ENCODE measurements around the gene CACNA2D1.

Gene CACNA2D1

GRCh38 chr7:82443547-82444219 is at the start of gene CACNA2D1:
Gene CACNA2D1 (minus strand): TSS chr7:82443777.
- H3K27ac ChIP-seq: peak within 1 kb of the TSS; percentile 64 to 92 (median 84)
- peak within 1 kb of the TSS; percentile 49 to 74 (median 54) for H3K4me3 ChIP-seq

- Histone ChIP-seq H3K27ac (no peak overlapping the region), H3K4me3 (no peak overlapping the region)
Measured at GRCh38 chr7:82481499-82482097, 38.0 kb upstream of the CACNA2D1 start.

GRCh38 chr7:82477733-82478515 is 34.3 kb upstream of the CACNA2D1 start:
- Histone ChIP-seq H3K27ac (no peak overlapping the region), H3K4me3 (no peak overlapping the region)

- no peak overlapping the region for H3K4me3 ChIP-seq
Measured at GRCh38 chr7:82472966-82473365, 29.4 kb upstream of the CACNA2D1 start.

GRCh38 chr7:82471351-82472020 is 27.9 kb upstream of the CACNA2D1 start:
- H3K27ac ChIP-seq: no peak overlapping the region

More at GRCh38 chr7:82472966-82473365, 29.4 kb upstream of the CACNA2D1 start:
- no peak overlapping the region for H3K27ac ChIP-seq

DNA sequence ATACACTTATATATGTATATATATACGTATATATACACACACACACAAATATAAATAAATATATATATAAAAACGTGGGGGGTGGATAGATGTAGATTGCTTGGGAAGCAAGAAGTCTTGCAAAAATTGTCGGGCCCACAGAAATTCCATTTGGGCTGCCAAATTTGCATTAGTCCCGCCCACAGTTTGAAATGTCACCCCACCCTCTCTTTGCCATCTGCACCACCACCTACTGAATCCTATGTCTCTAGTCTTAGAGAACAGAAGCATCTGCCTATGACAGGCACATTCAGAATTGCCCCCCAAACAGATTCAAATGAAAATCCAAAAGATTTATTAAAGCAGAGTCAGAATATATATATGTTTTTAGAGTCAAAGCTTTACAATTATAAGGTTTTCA is 25.6 kb upstream of the CACNA2D1 start:
- H3K27ac ChIP-seq: no peak overlapping the region

More at GRCh38 chr7:82471351-82472020, 27.9 kb upstream of the CACNA2D1 start:
- H3K4me3 ChIP-seq: no peak overlapping the region

DNA sequence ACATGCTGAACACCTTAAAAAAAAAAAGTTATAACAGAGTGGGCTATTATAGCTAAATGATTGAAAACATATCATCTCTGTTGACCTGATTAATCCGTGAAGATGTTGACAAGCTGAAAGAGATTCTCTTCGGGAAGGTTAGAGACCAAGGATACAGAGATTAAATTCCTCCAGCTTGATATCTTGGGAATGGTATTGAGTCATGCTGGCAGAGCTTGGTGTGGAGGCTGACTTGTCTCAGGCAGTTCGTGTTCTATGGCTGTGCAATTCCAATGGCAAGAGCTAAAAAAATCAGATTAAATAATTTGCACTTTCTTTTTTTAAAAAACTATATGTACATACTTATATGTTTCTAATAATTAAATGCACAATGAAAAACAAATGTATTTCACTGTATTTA is 24.9 kb upstream of the CACNA2D1 start:
- H3K4me3 ChIP-seq: no peak overlapping the region
- H3K27ac ChIP-seq: no peak overlapping the region

More for the DNA sequence above, 25.6 kb upstream of the CACNA2D1 start:
- H3K4me3 ChIP-seq: no peak overlapping the region

DNA sequence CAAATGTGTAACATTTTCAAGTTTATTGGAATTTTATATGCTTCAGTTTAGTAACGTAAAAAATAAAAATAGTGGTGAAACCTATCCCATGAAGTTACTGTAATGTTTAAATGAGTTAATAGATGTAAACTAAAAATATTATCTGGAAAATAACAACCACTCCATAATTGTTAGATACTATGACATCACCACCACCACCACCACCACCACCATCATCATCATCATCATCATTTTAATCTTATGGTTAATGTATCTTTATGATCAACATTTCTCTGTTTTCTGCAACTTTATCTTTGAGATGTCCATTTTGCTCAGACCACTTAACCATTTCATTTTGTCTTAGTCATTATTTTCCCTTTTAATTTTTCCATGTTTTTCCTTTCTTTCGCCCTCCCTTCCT is 23.4 kb upstream of the CACNA2D1 start:
- H3K4me3 ChIP-seq: no peak overlapping the region
- no peak overlapping the region for H3K27ac ChIP-seq

DNA sequence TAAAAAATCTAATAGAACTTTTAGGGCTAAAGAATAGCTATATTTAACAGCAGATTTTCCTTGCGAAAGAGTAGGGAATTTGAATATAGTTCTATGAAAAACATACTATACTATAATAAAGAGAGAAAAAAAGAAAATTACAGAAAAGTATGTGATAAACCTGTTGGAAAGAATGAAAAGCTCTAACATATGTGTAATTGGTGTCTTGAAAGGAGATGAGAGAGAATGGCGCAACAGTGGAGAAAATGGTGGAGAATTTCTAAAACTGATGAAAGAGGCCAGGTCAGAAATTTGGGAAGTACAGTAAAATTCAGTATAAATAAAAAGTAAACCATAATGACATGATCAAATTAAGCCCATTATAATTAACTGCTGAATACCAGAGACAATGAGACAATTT is 20.8 kb upstream of the CACNA2D1 start:
- no peak overlapping the region for H3K27ac ChIP-seq
- no peak overlapping the region for H3K4me3 ChIP-seq

GRCh38 chr7:82455295-82455694 is 11.7 kb upstream of the CACNA2D1 start:
- Histone ChIP-seq H3K27ac (no peak overlapping the region), H3K4me3 (no peak overlapping the region)

DNA sequence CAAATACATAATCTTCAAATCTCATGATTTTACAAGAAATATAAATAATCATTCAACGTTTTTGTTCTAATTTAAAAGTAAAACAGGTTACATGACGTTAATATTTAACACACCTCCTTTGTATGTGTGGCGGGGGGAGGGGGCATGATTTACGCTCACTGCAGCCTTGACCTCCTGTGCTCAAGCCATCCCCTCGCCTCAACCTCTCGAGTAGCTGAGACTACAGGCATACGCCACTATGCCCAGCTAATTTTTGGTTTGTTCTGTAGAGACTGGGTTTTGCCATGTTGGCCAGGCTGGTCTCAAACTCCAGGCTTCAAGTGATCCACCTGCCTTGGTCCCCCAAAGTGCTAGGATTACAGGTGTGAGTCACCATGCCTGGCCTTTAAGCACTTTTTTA is 7.2 kb upstream of the CACNA2D1 start:
- no peak overlapping the region for H3K4me3 ChIP-seq
- H3K27ac ChIP-seq: no peak overlapping the region

DNA sequence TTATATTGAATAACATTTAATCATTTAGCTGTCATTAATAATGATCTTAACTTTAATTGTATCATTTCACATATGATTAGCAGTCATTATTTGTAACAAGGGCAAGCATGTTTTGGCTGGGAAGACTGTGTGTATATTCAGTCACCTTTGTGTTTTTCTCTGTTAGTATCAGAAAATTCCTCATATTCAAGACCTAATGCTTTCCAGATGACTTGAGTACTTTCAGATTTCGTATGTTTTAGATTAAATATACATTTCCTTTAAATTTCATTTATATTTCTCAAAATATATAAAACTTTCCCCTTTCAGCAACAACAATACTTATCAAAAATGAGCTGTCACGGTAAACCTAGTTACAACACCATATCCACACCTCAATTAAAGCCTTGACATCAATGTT is 6.3 kb upstream of the CACNA2D1 start:
- Histone ChIP-seq H3K27ac (no peak overlapping the region), H3K4me3 (no peak overlapping the region)

DNA sequence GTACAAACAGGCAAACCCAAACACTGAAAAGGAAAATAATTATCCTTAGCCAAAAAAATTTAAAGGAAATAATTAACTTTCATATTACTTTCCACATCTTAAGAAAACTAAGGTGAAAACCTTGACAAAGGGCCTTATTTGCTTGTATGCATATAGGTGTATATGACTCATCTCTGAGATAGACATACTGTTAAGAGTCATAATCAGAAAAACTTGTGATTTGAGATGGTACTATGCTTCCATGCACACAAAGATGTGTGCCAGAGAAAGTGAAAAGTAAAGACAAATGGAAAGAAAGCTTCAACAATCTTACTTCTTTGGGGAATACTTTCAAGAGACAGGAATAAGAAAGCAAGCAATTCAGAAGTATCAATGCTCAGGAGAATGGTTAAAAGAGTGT is 3.3 kb upstream of the CACNA2D1 start:
- H3K4me3 ChIP-seq: no peak overlapping the region
- H3K27ac ChIP-seq: no peak overlapping the region

GRCh38 chr7:82445271-82445670 is 1.7 kb upstream of the CACNA2D1 start:
- Histone ChIP-seq H3K27ac (no peak overlapping the region), H3K4me3 (no peak overlapping the region)

- Histone ChIP-seq H3K4me3 (peak overlapping the region; percentile 49 to 74 (median 54)), H3K27ac (peak overlapping the region in 17 of 21 experiments; percentile 69 to 92 (median 84))
Measured at GRCh38 chr7:82444220-82444909, 788 bp upstream of the CACNA2D1 start.

- Histone ChIP-seq H3K27ac (peak overlapping the region; percentile 64 to 92 (median 84)), H3K4me3 (peak overlapping the region; percentile 49 to 74 (median 54))
Measured at GRCh38 chr7:82443036-82443546, 486 bp downstream of the CACNA2D1 start.

DNA sequence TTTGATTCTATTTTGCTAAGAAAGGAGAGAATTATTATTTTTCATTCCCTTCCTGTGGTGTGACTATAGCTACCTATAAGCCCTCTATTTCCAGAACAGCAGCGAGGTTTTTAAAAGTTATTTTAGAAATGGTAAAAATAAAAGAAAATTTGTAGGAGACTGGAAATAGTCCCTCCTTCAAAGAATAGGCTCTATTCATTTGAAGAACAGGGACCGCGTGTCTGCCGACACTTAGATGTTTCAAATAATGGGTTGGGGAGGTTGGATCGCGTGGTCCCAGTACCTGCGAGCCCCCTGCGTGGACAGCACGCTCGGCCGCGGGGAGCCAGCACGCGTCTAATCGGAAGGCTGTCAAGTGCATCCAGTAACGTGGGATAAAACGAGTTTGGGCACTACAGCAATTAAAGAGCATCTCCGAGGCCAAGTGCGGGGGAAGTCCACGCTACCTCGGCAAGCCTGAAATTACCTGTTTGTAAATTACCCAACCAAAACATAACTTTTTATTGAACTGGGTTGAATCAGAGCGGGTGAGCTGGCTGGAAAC is 1.0 kb downstream of the CACNA2D1 start:
- Histone ChIP-seq H3K4me3 (peak overlapping the region; percentile 49 to 74 (median 54)), H3K27ac (peak overlapping the region in 17 of 21 experiments; percentile 64 to 92 (median 84))

- H3K27ac ChIP-seq: no peak overlapping the region
- peak overlapping the region in 2 of 7 experiments; percentile 58 to 74 for H3K4me3 ChIP-seq
Measured at GRCh38 chr7:82441669-82442478, 1.7 kb downstream of the CACNA2D1 start.

Data from skin epidermis (tissue), 12 donors.